RPMI8226 (cell line): ENCODE results near the gene PRRC2B.
A peak's percentile ranks its signal among the peaks of the same experiment; 100 is the strongest.
"Not testable (repeated sequence)": the region's sequence is repeated elsewhere in the genome, so short reads cannot be mapped to it uniquely, and the experiment has no call there.

Experiments used
- DNase-seq: peaks from one replicate; pipeline ENCODE4 v3.0.0-alpha.2; 2015

PRRC2B gene

DNA sequence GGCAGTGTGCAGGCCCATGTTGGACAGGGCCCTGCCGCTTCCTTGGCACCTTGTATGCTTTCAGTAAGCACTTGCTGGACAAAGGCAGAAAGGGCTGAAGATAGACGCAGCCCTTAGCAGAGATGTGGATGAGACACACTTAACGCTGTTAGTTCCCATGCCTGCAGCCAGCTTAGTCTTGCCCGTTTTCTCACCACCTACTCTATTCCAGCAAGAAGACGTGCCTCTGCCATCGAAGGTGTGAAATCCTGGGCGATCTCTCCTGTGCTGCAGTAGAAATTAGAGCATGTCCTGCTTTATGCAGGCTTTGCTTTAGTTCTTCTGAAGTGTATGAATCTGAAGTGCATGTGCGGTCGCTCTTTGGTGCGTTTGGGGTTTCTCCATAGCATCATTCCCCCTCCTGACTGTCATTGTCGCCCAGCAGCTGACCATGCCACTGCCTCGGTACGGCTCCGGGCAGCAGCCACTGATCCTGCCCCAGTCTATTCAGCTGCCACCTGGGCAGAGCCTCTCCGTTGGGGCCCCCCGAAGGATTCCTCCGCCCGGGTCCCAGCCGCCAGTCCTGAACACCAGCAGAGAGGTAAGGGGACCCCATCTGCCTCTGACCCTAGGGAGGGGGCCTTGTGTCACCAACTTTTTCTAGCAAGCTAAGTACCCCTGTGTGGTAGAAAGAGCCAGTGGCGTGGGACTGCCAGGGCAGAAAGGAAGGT lies 97.3 kb downstream of the PRRC2B start:
- no peak for DNase-seq

DNA sequence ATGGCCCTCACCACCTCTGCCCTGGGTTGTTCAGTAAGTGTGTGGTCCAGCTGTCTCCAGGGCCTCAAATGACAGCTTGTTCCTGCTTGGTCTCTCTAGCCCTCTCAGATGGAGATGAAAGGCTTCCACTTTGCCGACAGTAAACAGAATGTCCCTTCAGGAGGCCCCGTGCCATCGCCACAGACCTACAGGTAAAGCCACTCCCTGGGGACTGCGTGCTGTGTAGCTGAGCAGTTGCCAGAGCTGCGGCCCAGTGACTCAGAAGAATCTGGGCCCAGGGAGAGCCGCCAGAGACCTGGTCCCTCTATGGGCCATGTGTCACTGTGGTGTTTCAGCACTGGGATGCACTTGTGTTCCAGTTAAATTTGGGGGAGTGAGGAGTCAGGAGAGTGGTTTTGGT lies 98.2 kb downstream of the PRRC2B start:
- no peak for DNase-seq

DNA sequence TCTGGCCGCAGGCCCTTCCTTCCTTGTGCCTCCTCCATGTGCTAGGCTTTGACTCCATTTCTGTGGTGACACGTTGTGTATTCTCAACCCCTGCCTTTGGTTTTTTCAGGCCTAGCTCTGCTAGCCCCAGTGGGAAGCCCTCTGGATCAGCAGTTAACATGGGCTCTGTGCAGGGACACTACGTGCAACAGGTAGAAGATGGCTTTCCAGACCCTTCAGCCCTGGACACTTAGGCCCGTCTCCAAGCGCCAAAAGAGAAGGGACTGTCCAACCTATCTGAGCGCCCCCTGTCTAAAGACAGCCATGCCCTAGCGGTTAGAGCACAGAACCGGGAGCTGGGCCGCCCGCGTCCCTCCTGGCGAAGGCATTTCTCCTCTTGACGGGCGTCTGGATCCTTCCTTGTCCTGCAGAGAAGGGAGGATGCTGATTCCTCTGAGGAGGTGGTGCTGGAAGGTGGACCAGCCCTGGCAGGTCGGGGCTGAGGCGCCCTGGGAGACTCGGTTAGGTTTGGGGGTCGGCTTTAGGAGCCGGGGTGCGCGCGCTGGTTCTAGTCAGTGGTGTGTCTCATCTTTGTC lies 100.5 kb downstream of the PRRC2B start:
- DNase-seq = no peak

DNA sequence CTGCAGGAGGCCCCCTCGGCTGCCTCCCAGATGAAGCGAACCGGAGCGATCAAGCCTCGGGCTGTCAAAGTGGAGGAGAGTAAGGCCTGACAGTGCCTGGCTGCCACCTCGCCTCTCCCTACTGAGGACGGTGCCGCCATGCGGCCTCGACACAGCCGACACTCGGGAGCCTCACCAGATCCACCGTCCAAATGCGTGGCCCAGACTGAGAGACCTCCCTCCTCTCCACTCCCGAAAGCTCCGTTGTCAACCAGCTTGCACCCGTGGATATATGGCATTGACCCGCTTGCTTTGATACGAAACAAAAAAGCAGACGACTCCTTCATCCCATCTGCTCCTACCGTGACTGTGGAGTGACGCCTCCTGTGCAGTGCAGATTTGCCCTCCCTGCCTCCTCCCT lies 101.9 kb downstream of the PRRC2B start:
- DNase-seq = no peak

DNA sequence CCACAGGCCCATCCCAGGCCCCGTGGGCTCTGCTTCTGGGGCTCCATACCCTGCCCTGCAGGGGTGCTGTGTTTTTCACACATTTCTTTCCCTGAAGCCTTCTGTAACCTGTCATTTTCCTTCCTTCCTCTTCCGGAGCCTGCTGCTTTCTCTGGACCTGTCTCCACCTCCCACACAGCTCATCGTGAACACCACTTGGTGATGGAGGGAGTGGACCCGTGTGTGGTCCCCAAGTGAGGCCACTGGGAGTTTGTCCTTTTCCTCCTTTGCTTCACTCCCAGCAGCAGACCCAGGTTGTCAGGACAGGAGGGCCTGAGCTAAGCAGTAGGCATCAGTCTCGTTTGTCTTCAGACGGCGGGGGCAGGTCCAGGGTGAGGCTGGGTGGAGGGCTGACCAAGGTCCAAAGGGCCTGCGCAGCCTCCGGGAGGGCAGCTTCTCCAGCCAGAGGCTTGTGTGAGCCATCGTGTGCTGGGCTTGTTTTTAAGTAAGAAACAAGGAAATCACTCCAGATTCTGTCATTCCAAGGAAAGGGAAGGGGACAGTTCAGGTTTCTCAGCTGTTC lies 103.0 kb downstream of the PRRC2B start:
- DNase-seq = no peak

DNA sequence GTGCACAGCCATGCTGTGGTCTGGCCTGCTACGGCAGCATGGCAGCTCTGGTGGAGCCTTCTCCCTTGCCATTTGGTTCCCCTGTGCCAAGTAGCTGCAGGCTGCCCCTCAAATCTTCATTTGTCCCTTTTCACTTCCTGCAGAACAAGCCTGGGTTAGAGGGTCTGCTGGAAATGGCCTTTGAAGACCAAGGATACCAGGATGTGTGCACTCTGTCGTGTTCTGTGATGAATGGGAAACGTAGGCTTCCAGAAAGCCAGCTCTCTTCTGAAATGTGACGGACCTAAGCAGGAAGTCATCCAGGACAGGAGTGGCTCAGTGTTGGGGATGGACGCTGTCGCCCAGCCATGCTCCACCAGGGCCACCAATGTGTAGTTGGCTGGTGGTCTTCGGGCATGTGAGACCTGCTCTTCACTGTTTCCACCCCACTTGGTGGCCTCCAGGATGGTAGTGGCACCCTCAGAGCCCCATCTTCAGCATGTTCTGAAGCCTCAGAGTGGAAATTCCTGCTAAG lies 105.4 kb downstream of the PRRC2B start:
- DNase-seq = no peak

DNA sequence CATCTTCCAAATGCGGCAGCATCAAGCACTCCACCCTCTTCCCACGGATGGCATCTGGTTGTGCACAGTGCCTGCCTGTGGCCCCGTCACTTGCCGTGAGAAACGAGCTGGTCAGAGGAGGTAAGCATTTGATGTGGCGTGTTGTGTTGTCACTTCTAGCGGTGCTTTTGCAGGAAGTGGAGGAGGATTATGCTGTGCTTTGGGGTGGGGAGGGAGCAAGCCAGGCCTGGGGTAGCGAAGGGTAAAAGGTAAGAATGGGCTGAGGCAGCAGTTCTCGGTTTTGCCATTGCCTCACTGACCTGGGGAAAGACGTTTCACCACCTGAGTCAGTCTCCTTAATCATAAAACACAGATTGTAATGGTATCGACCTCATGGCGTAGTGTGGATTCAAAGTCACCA lies 106.5 kb downstream of the PRRC2B start:
- DNase-seq = no peak

DNA sequence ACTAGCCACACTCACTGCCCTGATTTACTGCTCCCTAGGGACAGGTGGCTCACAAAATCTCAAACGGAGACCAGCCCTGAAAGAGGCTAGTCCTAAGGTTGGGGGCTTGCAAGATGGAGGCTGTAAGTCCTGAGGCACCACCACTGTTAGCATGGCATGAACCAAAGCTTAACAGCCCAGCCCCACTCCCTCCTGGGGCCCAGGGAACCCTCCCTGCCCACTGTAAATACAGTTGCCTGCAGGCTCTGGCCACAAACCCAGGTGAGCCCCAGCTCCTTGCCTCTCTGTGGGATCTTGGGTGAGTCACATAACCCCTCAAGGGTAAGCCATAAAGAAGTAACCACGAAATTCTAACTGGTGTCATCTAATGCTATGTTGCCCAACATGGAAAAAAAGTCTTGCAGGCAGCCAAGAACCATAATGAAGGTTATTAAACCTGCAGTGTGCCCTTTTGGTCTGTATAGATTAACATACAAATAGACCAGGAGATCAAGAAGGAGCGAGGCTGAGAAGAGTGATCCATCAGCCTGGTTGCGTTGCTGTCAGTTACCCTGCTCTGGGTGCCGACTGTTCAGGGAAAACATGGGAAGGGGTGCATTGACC lies 107.2 kb downstream of the PRRC2B start:
- peak; percentile 20 for DNase-seq

DNA sequence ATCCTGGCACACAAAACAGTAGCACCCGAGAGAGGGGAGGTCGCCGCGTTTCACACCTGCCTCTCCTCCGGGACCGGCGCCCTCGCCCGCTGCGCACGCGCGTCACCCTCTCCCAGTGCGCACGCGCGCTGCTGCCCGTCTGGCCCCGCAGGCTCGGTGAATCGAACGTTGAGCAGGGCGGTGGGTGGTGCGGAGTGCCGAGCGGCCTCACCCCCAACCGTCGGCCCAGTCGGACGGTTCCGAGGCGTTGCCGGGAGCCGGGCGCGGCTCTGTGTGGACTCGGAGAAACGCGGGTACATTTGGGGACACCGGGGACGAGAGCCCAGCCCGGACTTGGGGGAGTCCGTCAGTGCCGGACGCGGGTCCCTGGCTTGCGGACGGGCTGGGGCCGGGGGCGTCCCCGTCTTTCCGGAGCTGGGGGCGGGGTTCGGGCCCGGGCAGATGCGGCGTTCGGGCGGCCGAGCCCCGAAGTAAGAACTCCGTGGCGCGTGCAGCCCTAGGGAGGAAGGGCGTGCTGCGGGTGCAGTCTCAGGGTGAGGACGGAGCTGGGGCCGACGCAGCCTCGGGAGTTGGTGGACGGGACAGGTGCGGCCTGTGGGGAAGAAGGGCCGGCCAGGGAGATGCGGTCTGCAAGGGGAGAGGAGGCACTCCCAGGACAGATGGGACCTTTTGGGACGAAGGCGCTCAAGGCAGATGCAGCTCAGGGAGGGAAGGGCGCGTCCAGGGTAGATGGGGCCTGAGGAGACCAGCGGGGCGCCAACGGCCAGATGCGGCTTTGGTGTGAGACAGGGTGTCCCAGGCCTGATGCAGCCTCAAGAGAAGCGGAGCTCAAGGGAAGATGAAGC lies 109.1 kb downstream of the PRRC2B start, which contains the start of gene POMT1:
Gene POMT1 (plus strand): TSS at position 138 of the 845 bp plus-strand sequence. CDS start 1,301 bp downstream, outside the sequence.
- peak; percentile 96 for DNase-seq

DNA sequence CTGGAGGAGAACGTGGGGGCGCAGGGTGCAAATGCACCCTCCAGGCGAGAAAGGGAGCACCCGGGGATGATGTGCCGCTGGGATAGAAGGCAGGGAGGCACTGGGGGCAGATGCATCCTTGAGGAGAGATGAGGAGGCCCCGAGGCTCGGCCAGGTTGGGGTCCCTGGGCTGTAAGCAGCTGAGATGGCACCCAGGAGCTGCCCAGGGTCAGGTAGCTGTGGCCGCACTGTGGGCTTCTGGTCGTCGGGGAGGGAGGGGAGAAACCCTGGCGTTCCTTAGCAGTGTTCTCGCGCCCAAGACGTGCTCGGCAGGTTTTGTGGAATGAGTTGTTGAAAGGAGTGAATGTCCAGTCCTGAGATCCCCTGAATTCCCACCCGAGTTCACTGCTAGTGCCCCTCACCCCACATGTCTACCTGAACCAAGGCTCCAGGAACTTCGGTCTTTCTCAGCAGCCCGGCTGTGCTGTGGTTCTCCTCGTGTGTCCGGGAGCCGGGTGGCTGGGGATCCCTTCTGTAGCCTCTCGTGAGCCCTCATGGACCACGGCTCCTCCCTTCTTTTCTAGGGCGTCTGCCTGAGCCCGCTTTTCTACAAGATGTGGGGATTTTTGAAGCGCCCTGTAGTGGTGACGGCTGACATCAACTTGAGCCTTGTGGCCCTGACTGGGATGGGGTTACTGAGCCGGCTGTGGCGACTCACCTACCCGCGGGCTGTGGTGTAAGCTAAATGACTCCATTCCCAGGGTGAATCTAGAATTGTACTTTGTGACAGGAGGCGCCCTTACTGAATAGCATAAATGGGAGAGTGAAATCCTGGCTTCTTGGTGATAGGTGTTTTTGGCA lies 110.0 kb downstream of the PRRC2B start:
- peak; percentile 43 for DNase-seq

DNA sequence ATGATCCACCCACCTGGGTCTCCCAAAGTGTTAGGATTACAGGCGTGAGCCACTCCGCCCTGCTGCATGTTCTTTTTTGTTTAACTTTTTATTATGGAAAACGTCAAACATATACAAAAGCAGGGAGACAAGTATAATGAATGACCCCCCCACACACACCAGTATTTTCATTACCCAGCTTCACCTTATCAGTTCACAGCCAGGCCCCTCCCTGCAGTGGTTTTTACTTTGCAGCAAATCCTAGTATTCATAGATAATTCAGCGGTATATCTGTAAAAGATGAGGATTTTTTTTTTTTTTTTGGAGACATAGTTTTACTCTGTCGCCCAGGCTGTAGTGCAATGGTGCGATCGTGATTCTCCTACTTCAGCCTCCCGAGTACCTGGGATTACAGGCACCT lies 111.1 kb downstream of the PRRC2B start:
- no peak for DNase-seq

DNA sequence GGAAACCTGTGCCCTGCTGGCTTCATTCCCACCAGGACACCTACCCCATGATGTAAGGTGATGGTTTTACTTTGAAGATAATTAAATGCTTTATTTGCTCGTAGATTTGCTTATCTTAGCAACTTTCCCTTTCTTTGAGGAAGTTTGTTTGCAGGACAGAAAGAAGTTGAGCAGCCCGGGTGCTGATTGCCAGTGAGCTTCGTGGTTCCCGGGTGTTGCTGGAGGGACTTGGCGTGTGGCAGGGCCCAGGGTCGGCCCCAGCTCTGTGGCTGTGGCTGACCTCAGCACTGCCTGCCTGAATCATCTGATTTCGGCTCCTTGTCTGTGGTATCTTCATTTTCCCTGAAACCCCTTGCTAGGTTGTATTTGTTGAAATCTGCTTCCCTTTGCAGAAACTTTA lies 117.5 kb downstream of the PRRC2B start:
- no peak for DNase-seq

DNA sequence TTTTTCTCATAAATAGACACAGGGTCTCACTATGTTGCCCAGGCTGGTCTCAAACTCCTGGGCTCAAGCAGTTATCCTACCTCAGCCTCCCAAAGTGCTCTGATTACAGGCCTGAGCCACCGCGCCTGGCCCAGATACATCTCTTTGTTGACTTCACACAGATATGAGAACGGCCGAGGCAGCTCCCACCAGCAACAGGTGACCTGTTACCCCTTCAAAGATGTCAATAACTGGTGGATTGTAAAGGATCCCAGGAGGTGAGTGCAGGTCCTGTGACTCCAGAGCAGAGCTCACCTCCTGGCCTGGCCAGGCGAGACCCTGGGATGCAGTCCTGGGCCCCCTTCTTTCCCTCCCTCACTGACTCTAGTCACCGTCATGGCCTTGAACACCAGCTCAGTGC lies 118.0 kb downstream of the PRRC2B start:
- no peak for DNase-seq

DNA sequence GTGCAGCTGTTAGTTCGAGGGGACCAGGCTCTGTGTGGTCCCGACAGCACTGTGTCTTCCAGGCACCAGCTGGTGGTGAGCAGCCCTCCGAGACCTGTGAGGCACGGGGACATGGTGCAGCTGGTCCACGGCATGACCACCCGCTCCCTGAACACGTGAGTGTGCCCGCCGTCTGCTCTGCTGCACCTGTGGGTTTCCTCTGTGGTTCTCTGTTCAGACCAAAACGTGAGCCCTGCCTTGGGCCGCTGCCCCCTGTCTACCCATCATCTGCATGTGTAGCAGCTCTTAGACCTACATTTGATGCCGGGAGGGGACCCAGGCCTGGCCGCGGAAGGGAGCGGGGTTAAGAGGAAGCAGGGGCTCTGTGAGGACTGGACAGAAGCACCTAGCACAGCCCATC lies 119.3 kb downstream of the PRRC2B start:
- no peak for DNase-seq

DNA sequence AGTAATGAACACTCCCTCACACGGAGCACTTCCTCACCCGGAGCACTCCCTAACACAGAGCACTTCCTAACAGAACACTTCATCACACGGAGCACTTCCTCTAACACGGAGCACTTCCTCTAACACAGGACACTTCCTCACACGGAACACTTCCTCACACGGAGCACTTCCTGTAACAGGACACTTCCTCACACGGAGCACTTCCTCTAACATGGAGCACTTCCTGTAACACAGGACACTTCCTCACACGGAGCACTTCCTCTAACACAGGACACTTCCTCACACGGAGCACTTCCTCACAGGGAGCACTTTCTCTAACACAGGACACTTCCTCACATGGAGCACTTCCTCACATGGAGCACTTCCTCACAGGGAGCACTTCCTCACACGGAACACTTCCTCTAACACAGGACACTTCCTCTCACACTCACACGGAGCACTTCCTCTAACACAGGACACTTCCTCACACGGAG lies 121.7 kb downstream of the PRRC2B start:
- DNase-seq = not testable (repeated sequence)

DNA sequence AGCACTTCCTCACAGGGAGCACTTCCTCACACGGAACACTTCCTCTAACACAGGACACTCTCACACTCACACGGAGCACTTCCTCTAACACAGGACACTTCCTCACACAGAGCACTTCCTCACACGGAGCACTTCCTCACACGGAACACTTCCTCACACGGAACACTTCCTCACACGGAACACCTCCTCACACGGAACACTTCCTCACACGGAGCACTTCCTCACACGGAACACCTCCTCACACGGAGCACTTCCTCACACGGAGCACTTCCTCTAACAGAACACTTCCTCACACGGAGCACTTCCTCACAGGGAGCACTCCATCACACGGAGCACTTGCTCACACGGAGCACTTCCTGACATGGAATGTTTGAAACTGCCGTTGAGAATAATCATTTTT lies 122.2 kb downstream of the PRRC2B start:
- DNase-seq = no peak

DNA sequence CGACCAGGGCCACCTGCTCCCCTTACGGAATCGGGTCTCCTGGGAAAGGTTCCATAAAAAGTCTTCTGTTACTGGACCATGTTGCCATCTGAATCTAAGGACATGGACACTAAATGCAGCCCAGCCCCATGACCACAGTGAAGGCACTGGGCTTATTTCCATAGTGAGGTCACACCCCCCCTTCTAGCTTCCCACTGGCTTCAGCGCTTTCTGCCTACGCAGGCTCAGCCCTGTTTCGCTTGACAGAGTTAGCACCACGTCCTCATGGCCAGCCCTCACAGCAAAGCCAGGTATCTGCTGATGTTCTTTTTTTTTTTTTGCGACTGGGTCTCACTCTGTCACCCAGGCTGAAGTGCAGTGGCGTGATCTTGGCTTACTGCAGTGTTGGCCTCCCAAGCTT lies 123.0 kb downstream of the PRRC2B start:
- no peak for DNase-seq

DNA sequence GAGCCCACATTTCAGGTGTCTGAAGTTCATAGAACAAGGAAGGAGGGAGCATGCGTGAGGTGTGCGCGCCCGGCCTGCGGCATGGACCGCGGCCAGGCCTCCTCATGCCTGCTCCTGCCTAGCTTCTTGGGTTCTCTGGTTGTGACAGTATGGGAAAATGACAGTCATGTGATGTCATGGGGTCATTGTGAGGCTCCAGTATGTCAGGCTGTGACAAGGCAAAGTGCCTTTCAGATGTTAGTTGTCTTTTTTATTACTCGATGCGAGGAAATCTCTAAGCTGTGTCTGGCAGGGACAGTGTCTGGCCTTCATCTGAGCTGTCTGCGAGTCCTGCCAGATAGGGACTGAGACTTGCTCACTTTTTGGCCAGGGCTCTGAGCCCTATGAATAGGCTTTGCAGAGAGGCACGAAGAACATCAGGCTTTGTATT lies 123.9 kb downstream of the PRRC2B start:
- DNase-seq = no peak

DNA sequence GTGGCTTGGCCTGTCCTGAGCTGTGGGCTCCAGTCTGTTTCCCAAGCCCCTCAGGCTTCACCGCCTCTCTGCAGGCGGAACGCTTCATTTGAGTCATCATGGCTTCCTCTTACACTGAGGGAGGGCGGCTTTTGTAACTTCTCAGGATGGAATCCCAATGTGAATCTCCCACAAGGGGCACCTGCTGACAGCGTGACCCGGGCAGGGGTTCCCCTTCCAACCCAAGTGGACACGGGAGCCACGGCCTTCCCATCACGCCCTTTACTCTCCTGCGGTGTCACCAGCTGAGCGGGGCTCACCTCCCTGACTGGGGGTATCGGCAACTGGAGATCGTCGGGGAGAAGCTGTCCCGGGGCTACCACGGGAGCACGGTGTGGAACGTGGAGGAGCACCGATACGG lies 124.7 kb downstream of the PRRC2B start:
- no peak for DNase-seq

DNA sequence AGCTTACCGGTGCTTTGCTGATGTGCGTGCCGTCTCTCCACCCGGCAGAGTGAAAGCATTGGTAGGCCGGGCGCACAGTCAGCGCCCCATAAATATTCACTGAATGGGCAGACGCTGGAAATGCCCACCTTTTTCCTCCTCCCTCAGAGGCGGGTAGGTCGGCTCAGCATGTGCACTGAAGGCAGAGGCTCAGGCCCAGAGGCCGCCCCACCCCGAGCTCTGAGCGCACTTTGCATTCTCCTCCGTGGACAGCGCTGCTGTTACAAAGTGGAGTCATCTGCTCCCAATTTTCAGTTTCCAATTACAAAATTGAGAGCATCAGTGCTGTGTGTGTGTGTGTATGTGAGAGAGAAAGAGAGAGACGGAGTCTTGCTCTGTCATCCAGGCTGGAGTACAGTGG lies 126.6 kb downstream of the PRRC2B start:
- no peak for DNase-seq

DNA sequence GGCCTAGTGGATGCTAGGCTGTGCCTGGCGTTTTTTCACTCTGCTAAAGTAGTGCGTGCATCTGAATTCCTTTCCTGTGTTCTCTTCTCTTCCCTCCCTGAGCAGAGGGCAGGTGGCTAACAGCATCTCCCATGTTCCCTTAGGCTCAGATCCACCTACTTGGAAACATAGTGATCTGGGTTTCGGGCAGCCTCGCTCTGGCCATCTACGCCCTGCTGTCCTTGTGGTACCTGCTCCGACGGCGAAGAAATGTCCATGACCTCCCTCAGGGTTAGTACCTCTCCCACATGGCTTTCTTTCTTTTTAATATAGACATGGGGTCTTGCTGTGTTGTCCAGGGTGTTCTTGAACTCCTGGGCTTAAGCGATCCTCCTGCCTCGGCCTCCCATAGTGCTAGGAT lies 127.3 kb downstream of the PRRC2B start:
- DNase-seq = no peak

DNA sequence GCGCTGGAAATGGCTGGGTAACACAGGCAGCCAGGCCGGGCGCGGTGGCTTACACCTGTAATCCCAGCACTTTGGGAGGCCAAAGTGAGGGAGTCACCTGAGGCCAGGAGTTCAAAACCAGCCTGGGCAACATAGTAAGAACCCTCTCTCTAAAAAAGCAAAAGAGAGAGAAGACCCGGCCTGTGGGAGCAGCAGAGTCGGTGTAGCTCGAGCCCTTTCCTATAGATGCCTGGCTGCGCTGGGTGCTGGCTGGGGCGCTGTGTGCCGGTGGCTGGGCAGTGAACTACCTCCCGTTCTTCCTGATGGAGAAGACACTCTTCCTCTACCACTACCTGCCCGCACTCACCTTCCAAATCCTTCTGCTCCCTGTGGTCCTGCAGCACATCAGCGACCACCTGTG lies 127.9 kb downstream of the PRRC2B start:
- no peak for DNase-seq
